HL-60 (cell line): Measurements from ENCODE around the gene CPT2.

Source experiments
- DNase-seq, 2 experiments: peaks; one replicate each; pipeline ENCODE4 v3.0.0-alpha.2; 2010 to 2020; ENCODE audit warnings: low read depth in 1 of 2, low spot score in 1 of 2
- H3K27ac ChIP-seq: fragments of 250-450 bp; sonication (Bioruptor Pico); replicated peaks from 2 replicates; pipeline ENCODE4 v1.5.1; 2020; ENCODE audit warnings: mild to moderate bottlenecking, moderate library complexity
- H3K27me3 ChIP-seq: fragments of 250-450 bp; sonication (Bioruptor Pico); 2 replicates; pipeline ENCODE4 v1.5.1; 2021; ENCODE audit warnings: mild to moderate bottlenecking, moderate library complexity; ENCODE audit not compliant: insufficient read depth, poor library complexity, severe bottlenecking
- H3K4me3 ChIP-seq: replicated peaks from 2 replicates; pipeline ENCODE4 v1.5.1; 2011; ENCODE audit warnings: mild to moderate bottlenecking, control low read depth, low read length; ENCODE audit not compliant: insufficient read depth
- GABPA ChIP-seq: IDR thresholded peaks from 2 replicates; pipeline ENCODE4 v1.6.1; 2012; ENCODE audit warnings: low read depth
- POLR2AphosphoS5 ChIP-seq: IDR thresholded peaks from 2 replicates; pipeline ENCODE4 v1.6.1; 2012; ENCODE audit warnings: low read depth
- SPI1 ChIP-seq: IDR thresholded peaks from 2 replicates; pipeline ENCODE4 v1.6.1; 2012; ENCODE audit warnings: low read depth, mild to moderate bottlenecking, borderline replicate concordance
- TF ChIP-seq, protein P1 (sequence below): IDR thresholded peaks from one replicate; pipeline ENCODE4 v1.5.1; 2011; ENCODE audit warnings: low read length, control low read depth, inconsistent platforms; ENCODE audit not compliant: insufficient read depth
- TF ChIP-seq, protein P2 (sequence below): IDR thresholded peaks from 2 replicates; pipeline ENCODE4 v1.6.1; 2012; ENCODE audit warnings: low read depth; ENCODE audit not compliant: insufficient replicate concordance

Gene CPT2

GRCh38 chr1:53262000-53262399 is 65.4 kb downstream of the CPT2 start:
- no peak for TF ChIP-seq POLR2AphosphoS5
- TF ChIP-seq, protein P1, sequence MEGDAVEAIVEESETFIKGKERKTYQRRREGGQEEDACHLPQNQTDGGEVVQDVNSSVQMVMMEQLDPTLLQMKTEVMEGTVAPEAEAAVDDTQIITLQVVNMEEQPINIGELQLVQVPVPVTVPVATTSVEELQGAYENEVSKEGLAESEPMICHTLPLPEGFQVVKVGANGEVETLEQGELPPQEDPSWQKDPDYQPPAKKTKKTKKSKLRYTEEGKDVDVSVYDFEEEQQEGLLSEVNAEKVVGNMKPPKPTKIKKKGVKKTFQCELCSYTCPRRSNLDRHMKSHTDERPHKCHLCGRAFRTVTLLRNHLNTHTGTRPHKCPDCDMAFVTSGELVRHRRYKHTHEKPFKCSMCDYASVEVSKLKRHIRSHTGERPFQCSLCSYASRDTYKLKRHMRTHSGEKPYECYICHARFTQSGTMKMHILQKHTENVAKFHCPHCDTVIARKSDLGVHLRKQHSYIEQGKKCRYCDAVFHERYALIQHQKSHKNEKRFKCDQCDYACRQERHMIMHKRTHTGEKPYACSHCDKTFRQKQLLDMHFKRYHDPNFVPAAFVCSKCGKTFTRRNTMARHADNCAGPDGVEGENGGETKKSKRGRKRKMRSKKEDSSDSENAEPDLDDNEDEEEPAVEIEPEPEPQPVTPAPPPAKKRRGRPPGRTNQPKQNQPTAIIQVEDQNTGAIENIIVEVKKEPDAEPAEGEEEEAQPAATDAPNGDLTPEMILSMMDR: no peak
- TF ChIP-seq, protein P2, sequence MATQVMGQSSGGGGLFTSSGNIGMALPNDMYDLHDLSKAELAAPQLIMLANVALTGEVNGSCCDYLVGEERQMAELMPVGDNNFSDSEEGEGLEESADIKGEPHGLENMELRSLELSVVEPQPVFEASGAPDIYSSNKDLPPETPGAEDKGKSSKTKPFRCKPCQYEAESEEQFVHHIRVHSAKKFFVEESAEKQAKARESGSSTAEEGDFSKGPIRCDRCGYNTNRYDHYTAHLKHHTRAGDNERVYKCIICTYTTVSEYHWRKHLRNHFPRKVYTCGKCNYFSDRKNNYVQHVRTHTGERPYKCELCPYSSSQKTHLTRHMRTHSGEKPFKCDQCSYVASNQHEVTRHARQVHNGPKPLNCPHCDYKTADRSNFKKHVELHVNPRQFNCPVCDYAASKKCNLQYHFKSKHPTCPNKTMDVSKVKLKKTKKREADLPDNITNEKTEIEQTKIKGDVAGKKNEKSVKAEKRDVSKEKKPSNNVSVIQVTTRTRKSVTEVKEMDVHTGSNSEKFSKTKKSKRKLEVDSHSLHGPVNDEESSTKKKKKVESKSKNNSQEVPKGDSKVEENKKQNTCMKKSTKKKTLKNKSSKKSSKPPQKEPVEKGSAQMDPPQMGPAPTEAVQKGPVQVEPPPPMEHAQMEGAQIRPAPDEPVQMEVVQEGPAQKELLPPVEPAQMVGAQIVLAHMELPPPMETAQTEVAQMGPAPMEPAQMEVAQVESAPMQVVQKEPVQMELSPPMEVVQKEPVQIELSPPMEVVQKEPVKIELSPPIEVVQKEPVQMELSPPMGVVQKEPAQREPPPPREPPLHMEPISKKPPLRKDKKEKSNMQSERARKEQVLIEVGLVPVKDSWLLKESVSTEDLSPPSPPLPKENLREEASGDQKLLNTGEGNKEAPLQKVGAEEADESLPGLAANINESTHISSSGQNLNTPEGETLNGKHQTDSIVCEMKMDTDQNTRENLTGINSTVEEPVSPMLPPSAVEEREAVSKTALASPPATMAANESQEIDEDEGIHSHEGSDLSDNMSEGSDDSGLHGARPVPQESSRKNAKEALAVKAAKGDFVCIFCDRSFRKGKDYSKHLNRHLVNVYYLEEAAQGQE: no peak
- TF ChIP-seq SPI1: no peak
- TF ChIP-seq GABPA: no peak
- Histone ChIP-seq H3K4me3 (no peak overlapping the region), H3K27ac (no peak overlapping the region), H3K27me3 (no peaks in the 10 kb centered on the region)
- DNase-seq: no peak
